Right lobe of liver (tissue), 6 donors: ENCODE measurements around the gene C2orf76. TPM values are rescaled to one million over a fixed set of nuclear protein-coding genes. Genes with fewer than 3 reads are reported as not detected.
"Not testable (repeated sequence)": the region's sequence is repeated elsewhere in the genome, so short reads cannot be mapped to it uniquely, and the experiment has no call there.

ENCODE experiments used
- ATAC-seq, 4 donors: fragments of 200-7000 bp; cut with Tn5 transposase; one replicate each; pipeline ENCODE4 v1.9.1; 2020; ENCODE audit warnings: mild to moderate bottlenecking in 4 of 4, moderate library complexity in 4 of 4
- DNase-seq, 3 donors: peaks; one replicate each; pipeline ENCODE4 v3.0.0-alpha.2; 2020
- H3K27ac ChIP-seq, 3 donors: fragments of 200-600 bp; one replicate each; pipeline ENCODE4 v1.8.0; 2022
- H3K27me3 ChIP-seq, 2 donors: fragments of 200-600 bp; one replicate each; pipeline ENCODE4 v1.8.0; 2022
- H3K36me3 ChIP-seq, 4 donors: fragments of 200-600 bp; sonication (generic) in 1 of 4; one replicate each; pipeline versions ENCODE4 v1.5.1 to v1.8.0; 2017 to 2022; ENCODE audit warnings: control low read depth in 1 of 4
- H3K4me1 ChIP-seq, 4 donors: fragments of 200-600 bp; sonication (generic) in 1 of 4; one replicate each; pipeline versions ENCODE4 v1.5.1 to v1.8.0; 2017 to 2022; ENCODE audit warnings: control low read depth in 1 of 4
- H3K4me3 ChIP-seq, 3 donors: fragments of 200-600 bp; one replicate each; pipeline ENCODE4 v1.8.0; 2022
- H3K9me3 ChIP-seq, 4 donors: fragments of 200-600 bp; sonication (generic) in 1 of 4; one replicate each; pipeline versions ENCODE4 v1.5.1 to v1.8.0; 2017 to 2022; ENCODE audit warnings: control low read depth in 1 of 4
- POLR2A ChIP-seq: fragments of 450-650 bp; IDR thresholded peaks from one replicate; pipeline ENCODE4 v1.6.1; 2017; ENCODE audit warnings: antibody characterized with exemption, mild to moderate bottlenecking
- WGBS: methylation state at CpG from one replicate; pipeline ENCODE4 v1.1.6; 2018; ENCODE audit warnings: low coverage, low lambda C conversion rate; ENCODE audit not compliant: insufficient coverage; ENCODE audit errors: missing lambda C conversion rate; 5-methylcytosine and 5-hydroxymethylcytosine counted together
- intact Hi-C, 2 donors: fragments of 100-400 bp; cut with DNase I; formaldehyde crosslinking; loops; one replicate each; pipeline versions ENCODE4 v1.11.2 to v1.14.1; 2022
- total RNA-seq, 6 experiments: library from RNA; depleted of rRNA in 2 of 6; stranded (reverse); fragments of >200 nt in 2 of 6; fragmentation: NEBNext Ultra II Directional in 3 of 6; extraction: Animal tissue kit (Norgen Biotek cat#: 25700) in 3 of 6; gene quantifications; one replicate each; pipeline versions ENCODE4 v1.1.0 to v1.2.4, GENCODE V29; 2016 to 2023
- TF ChIP-seq, protein P1 (sequence below), 4 donors: fragments of 200-600 bp in 3 of 4; fragments of 450-650 bp in 1 of 4; IDR thresholded peaks; one replicate each; pipeline versions ENCODE4 v1.5.1 to v1.8.0; 2016 to 2022; ENCODE audit warnings: antibody characterized with exemption in 4 of 4, mild to moderate bottlenecking in 2 of 4
- donor health status: DM: no; HTN: yes; CAD: no.
- donor health status: DM: no; HTN: no; CAD: no.
- donor health status: DM: no; HTN: no; CAD: no.
- donor health status: DM: no; HTN: yes; CAD: no.
- donor health status: DM: no; HTN: yes; CAD: no.

Gene C2orf76
- total RNA-seq, 6 experiments from 2014 or later: 2.6 to 5.5 (median 3.5) TPM

GRCh38 chr2:119280680-119281079, 86.0 kb downstream of the C2orf76 start:
- Histone ChIP-seq H3K4me3 (no peak overlapping the region), H3K27me3 (no peaks in the 10 kb centered on the region), H3K27ac (no peak overlapping the region), H3K9me3 (no peaks in the 10 kb centered on the region), H3K36me3 (no peaks in the 10 kb centered on the region), H3K4me1 (peaks cover 0 to 15% (median 4%) of the 10 kb centered on the region in 4 donors)
- DNase-seq: no peak
- ATAC-seq: no peak
- WGBS: 44% methylated on average over 4 of the region's 4 CpGs
- TF ChIP-seq POLR2A: no peak
- TF ChIP-seq, protein P1, sequence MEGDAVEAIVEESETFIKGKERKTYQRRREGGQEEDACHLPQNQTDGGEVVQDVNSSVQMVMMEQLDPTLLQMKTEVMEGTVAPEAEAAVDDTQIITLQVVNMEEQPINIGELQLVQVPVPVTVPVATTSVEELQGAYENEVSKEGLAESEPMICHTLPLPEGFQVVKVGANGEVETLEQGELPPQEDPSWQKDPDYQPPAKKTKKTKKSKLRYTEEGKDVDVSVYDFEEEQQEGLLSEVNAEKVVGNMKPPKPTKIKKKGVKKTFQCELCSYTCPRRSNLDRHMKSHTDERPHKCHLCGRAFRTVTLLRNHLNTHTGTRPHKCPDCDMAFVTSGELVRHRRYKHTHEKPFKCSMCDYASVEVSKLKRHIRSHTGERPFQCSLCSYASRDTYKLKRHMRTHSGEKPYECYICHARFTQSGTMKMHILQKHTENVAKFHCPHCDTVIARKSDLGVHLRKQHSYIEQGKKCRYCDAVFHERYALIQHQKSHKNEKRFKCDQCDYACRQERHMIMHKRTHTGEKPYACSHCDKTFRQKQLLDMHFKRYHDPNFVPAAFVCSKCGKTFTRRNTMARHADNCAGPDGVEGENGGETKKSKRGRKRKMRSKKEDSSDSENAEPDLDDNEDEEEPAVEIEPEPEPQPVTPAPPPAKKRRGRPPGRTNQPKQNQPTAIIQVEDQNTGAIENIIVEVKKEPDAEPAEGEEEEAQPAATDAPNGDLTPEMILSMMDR (IDR thresholded peaks at IDR 0.05): no peak
- intact Hi-C loops: no loop called here

- peaks cover 0 to 15% (median 4%) of the 10 kb centered on the region in 4 donors for H3K4me1 ChIP-seq
- H3K4me3 ChIP-seq: no peak overlapping the region
- no peak for TF ChIP-seq POLR2A
- TF ChIP-seq, protein P1 (IDR thresholded peaks at IDR 0.05): no peak
- WGBS: 80% methylated on average over 5 of the region's 6 CpGs
- intact Hi-C loops: no loop called here
- ATAC-seq (no peak), DNase-seq (no peak)
- no peak overlapping the region for H3K27ac ChIP-seq
- H3K36me3 ChIP-seq: no peaks in the 10 kb centered on the region
- H3K9me3 ChIP-seq: no peaks in the 10 kb centered on the region
- no peaks in the 10 kb centered on the region for H3K27me3 ChIP-seq
Measured at GRCh38 chr2:119279666-119280065, 87.0 kb downstream of the C2orf76 start.

GRCh38 chr2:119278946-119279345, 87.7 kb downstream of the C2orf76 start:
- intact Hi-C loops: no loop called here

GRCh38 chr2:119278385-119278784, 88.2 kb downstream of the C2orf76 start:
- H3K27ac ChIP-seq, H3K27me3 ChIP-seq, H3K36me3 ChIP-seq, H3K4me3 ChIP-seq, H3K4me1 ChIP-seq, H3K9me3 ChIP-seq, DNase-seq, ATAC-seq, intact Hi-C loops: not testable (repeated sequence)
- 100% methylated on average over 2 of the region's 2 CpGs for WGBS

More at GRCh38 chr2:119278946-119279345, 87.7 kb downstream of the C2orf76 start:
- Histone ChIP-seq H3K9me3 (no peaks in the 10 kb centered on the region), H3K27me3 (no peaks in the 10 kb centered on the region), H3K4me1 (peaks cover 0 to 12% (median 3%) of the 10 kb centered on the region in 4 donors), H3K36me3 (no peaks in the 10 kb centered on the region), H3K4me3 (no peak overlapping the region), H3K27ac (no peak overlapping the region)
- 90% methylated on average over 6 of the region's 6 CpGs for WGBS
- DNase-seq (no peak), ATAC-seq (no peak)
- no peak for TF ChIP-seq POLR2A
- TF ChIP-seq, protein P1 (IDR thresholded peaks at IDR 0.05): no peak

DNA sequence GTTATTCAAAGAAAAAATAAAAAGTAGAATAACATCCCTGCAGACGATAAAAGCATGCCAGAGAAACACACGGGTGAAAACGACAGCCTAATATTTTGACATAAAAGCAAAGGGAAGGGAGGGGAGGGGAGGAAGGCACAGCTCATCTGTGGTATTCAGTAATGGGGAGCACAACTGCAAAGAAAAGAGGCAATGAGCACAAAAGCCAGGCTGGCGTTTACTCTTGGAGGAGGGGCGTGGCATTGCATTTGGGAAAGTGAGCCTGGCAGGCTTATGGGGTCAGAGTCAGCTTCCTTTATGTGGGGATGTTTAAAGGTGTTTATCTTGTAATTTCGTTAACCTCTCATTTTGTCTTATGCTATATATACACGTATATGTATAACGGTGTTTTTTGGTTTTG, 89.8 kb downstream of the C2orf76 start:
- DNase-seq (no peak), ATAC-seq (no peak)
- no peaks in the 10 kb centered on the region for H3K27me3 ChIP-seq
- 72% methylated on average over 6 of the region's 8 CpGs for whole genome bisulfite sequencing
- no peaks in the 10 kb centered on the region for H3K4me1 ChIP-seq
- no peak overlapping the region for H3K4me3 ChIP-seq
- no peaks in the 10 kb centered on the region for H3K36me3 ChIP-seq
- intact Hi-C loops: no loop called here
- no peak overlapping the region for H3K27ac ChIP-seq
- TF ChIP-seq, protein P1 (IDR thresholded peaks at IDR 0.05): no peak
- no peak for TF ChIP-seq POLR2A
- H3K9me3 ChIP-seq: no peaks in the 10 kb centered on the region
